ENCODE data around the gene LMLN.

Gene LMLN

GRCh38 chr3:197975311-197975710 lies 15.3 kb downstream of the LMLN start:
- no peak for DNase-seq (ENCODE audit: extremely low read depth, low read depth)
- no peak for TF ChIP-seq CTCF (IDR thresholded peaks at IDR 0.05; ENCODE audit: low read depth, low read length)

- DNase-seq (ENCODE audit: extremely low read depth, low read depth): no peak
- TF ChIP-seq CTCF (IDR thresholded peaks at IDR 0.05; ENCODE audit: low read depth, low read length): no peak
These were observed 23.1 kb downstream of the LMLN start for GRCh38 chr3:197983076-197983475.

- no peak for TF ChIP-seq CTCF (IDR thresholded peaks at IDR 0.05; ENCODE audit: low read depth, low read length)
- no peak for DNase-seq (ENCODE audit: extremely low read depth, low read depth)
These were observed 29.6 kb downstream of the LMLN start for GRCh38 chr3:197989651-197990050.

GRCh38 chr3:197994736-197995135 lies 34.7 kb downstream of the LMLN start:
- DNase-seq (ENCODE audit: extremely low read depth, low read depth): no peak
- no peak for TF ChIP-seq CTCF (IDR thresholded peaks at IDR 0.05; ENCODE audit: low read depth, low read length)

- TF ChIP-seq CTCF (IDR thresholded peaks at IDR 0.05; ENCODE audit: low read depth, low read length): no peak
- DNase-seq (ENCODE audit: extremely low read depth, low read depth): no peak
These were observed 36.8 kb downstream of the LMLN start for GRCh38 chr3:197996855-197997254.

- no peak for DNase-seq (ENCODE audit: extremely low read depth, low read depth)
- TF ChIP-seq CTCF (IDR thresholded peaks at IDR 0.05; ENCODE audit: low read depth, low read length): no peak
These were observed 37.9 kb downstream of the LMLN start for GRCh38 chr3:197997936-197998335.

GRCh38 chr3:198017090-198017489 lies 57.1 kb downstream of the LMLN start:
- DNase-seq (ENCODE audit: extremely low read depth, low read depth): no peak
- TF ChIP-seq CTCF (IDR thresholded peaks at IDR 0.05; ENCODE audit: low read depth, low read length): no peak

Data from AG09319 (cell line).